Endothelial cell of umbilical vein (primary cell): ENCODE results near the gene HNRNPC. TPM values are rescaled to one million over a fixed set of nuclear protein-coding genes. Genes with fewer than 3 reads are reported as not detected.

Experiments
- BruUV-seq: library from RNA; stranded (reverse); fragments of 400-500 nt; replicated peaks from 2 replicates; lab custom pipeline; 2021; lab: Mats Ljungman, UMichigan
- CTCF ChIA-PET: fragments of 300-600, 350-600 bp; sonication (Branson Sonifier 250); formaldehyde crosslinking; loops from one replicate; lab custom pipeline; 2021; ENCODE audit warnings: antibody characterized with exemption, inconsistent platforms; lab: Charles Lee
- POLR2A ChIA-PET: fragments of 300-600, 350-600 bp; sonication (Branson Sonifier 250); formaldehyde crosslinking; loops from one replicate; lab custom pipeline; 2021; ENCODE audit warnings: antibody characterized with exemption, inconsistent platforms; lab: Charles Lee
- DNase-seq: peaks from one replicate; pipeline ENCODE4 v3.0.0-alpha.2; 2011; ENCODE audit warnings: low read depth, low spot score
- FAIRE-seq: peaks from 2 replicates; lab custom pipeline; 2011; peaks lifted over from hg19 to GRCh38; lab: Jason Lieb, UNC
- H2AFZ ChIP-seq: 2 replicates; pipeline ENCODE4 v1.6.0; 2012; ENCODE audit warnings: low read depth, low read length, control low read depth, inconsistent platforms
- H3K27ac ChIP-seq: 2 replicates; pipeline ENCODE4 v1.5.1; 2011; ENCODE audit warnings: low read depth, mild to moderate bottlenecking, control low read depth, low read length, moderate library complexity; ENCODE audit not compliant: insufficient read depth
- H3K27me3 ChIP-seq, 2 experiments: 2 replicates each; pipeline versions ENCODE4 v1.6.0 to v1.6.1; 2011; ENCODE audit warnings: low read length in 2 of 2, mixed read lengths in 1 of 2; ENCODE audit not compliant: control insufficient read depth in 2 of 2, insufficient read depth in 2 of 2
- H3K36me3 ChIP-seq, 2 experiments: 2 replicates in 1 of 2; 3 replicates in 1 of 2; pipeline ENCODE4 v1.5.1; 2011; ENCODE audit warnings: low read length in 2 of 2, mild to moderate bottlenecking in 1 of 2, moderate library complexity in 1 of 2; ENCODE audit not compliant: control insufficient read depth in 2 of 2, insufficient read depth in 2 of 2; ENCODE audit errors: extremely low read depth in 1 of 2
- H3K4me1 ChIP-seq: 3 replicates; pipeline ENCODE4 v1.5.1; 2011; ENCODE audit warnings: mild to moderate bottlenecking, low read length; ENCODE audit not compliant: control insufficient read depth, insufficient read depth; ENCODE audit errors: extremely low read depth
- H3K4me2 ChIP-seq: 2 replicates; pipeline ENCODE4 v1.6.1; 2011; ENCODE audit warnings: low read length, control low read depth, mixed read lengths; ENCODE audit not compliant: insufficient read depth
- H3K4me3 ChIP-seq, 3 experiments: fragments of 200-600 bp in 1 of 3; sonication (generic), shearing (Covaris generic) in 1 of 3; replicated peaks in 1 of 3; 2 replicates each; pipeline ENCODE4 v1.5.1; 2011 to 2016; ENCODE audit warnings: control low read depth in 3 of 3, low read length in 3 of 3, mild to moderate bottlenecking in 2 of 3, inconsistent platforms in 1 of 3, low read depth in 1 of 3, moderate library complexity in 1 of 3; ENCODE audit not compliant: insufficient read depth in 1 of 3
- H3K79me2 ChIP-seq: 2 replicates; pipeline ENCODE4 v1.6.0; 2012; ENCODE audit warnings: low read length, inconsistent platforms; ENCODE audit not compliant: control insufficient read depth, insufficient read depth
- H3K9ac ChIP-seq: replicated peaks from 2 replicates; pipeline ENCODE3; 2011; ENCODE audit warnings: low read length, control low read depth; ENCODE audit not compliant: insufficient read depth; ENCODE audit errors: extremely low read depth
- H3K9me1 ChIP-seq: replicated peaks from 3 replicates; pipeline ENCODE4 v1.6.0; 2011; ENCODE audit warnings: mild to moderate bottlenecking, low read length; ENCODE audit not compliant: control insufficient read depth, insufficient read depth; ENCODE audit errors: extremely low read depth
- H3K9me3 ChIP-seq: replicated peaks from 2 replicates; pipeline ENCODE4 v1.5.1; 2012; ENCODE audit warnings: low read length, inconsistent platforms; ENCODE audit not compliant: control insufficient read depth, insufficient read depth
- H4K20me1 ChIP-seq: replicated peaks from 2 replicates; pipeline ENCODE3; 2011; ENCODE audit warnings: mild to moderate bottlenecking, low read length; ENCODE audit not compliant: control insufficient read depth, insufficient read depth; ENCODE audit errors: extremely low read depth
- GATA2 ChIP-seq: IDR thresholded peaks from 2 replicates; pipeline ENCODE4 v1.7.0; 2011; ENCODE audit warnings: low read depth, mild to moderate bottlenecking, moderate library complexity, mixed read lengths, low read length; ENCODE audit not compliant: insufficient read length, insufficient read depth
- JUN ChIP-seq: IDR thresholded peaks from 2 replicates; pipeline ENCODE4 v1.6.1; 2011; ENCODE audit warnings: borderline replicate concordance, low read depth; ENCODE audit not compliant: insufficient read length, insufficient read depth
- dilution Hi-C: fragments of 300-500 bp; cut with MboI; formaldehyde crosslinking; loops from one replicate; pipeline ENCODE4 v1.15.0; 2019; ENCODE audit warnings: low sequenced_read_pairs; ENCODE audit not compliant: extremely low pct_ligation_motif_present
- intact Hi-C: fragments of 100-400 bp; cut with micrococcal nuclease; formaldehyde crosslinking; loops from one replicate; pipeline ENCODE4 v1.10.0; 2022
- polyA plus RNA-seq, 4 experiments: library from polyadenylated mRNA; depleted of rRNA in 3 of 4; stranded (reverse) in 3 of 4; unstranded in 1 of 4; fragments of >200 nt; gene quantifications; 2 replicates each; pipeline versions ENCODE4 v1.2.1 to v1.2.3, GENCODE V29; 2011 to 2012; ENCODE audit warnings: missing spikeins in 1 of 4
- total RNA-seq: library from RNA; stranded (reverse); gene quantifications from 2 replicates; pipeline ENCODE4 v1.2.3, GENCODE V29; 2021

The HNRNPC gene
- total and polyA plus RNA-seq, 2 donors (not counting 3 experiments of a cell fraction or from before 2014, with no cell fraction given), result 531 to 674 TPM

DNA sequence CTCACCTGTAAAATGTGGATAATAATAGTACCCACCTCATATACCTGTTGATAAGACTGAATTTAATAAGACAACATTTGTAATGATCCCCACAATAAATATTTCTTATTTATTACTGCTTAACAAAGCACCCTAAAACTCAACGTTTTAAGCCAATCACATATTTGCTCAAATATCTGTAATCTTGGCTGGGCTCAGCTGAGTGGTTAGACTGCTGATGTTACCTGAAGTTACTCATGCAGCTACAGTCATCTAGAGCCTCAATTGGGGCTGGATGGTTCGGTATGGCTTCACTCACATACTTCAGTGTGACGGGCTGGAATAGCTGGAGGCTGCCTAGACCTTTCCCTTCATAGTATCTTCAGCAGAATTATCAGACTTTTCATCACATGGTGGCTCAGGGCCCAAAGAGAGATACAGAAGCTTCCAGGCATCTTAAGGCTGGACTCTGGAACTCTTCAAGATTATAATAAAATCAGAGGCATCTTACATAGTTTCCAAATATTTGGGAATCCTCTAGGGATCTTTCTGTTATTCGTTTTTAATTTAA lies 109.1 kb downstream of the HNRNPC start:
- POLR2A ChIA-PET, result no interaction called here

More for the DNA sequence above, 109.1 kb downstream of the HNRNPC start:
- Histone ChIP-seq H3K36me3 (no peaks in the 10 kb centered on the region), H3K9me1 (no peaks in the 10 kb centered on the region), H3K79me2 (no peaks in the 10 kb centered on the region), H3K27me3 (peaks cover 8 to 23% of the 10 kb centered on the region in 2 experiments), H3K4me1 (no peaks in the 10 kb centered on the region), H2AFZ (no peak overlapping the region), H3K4me2 (no peak overlapping the region), H3K4me3 (no peak overlapping the region), H4K20me1 (no peaks in the 10 kb centered on the region), H3K9me3 (no peaks in the 10 kb centered on the region), H3K9ac (no peak overlapping the region), H3K27ac (no peak overlapping the region)
- CTCF ChIA-PET, result no interaction called here
- DNase-seq (no peak), FAIRE-seq (no peak)
- BruUV-seq, result no TSS peak
- dilution Hi-C loops (no loop called here), intact Hi-C loops (no loop called here)
- TF ChIP-seq GATA2, result no peak
- no peak for TF ChIP-seq JUN

Other genes starting within 250 kb of the HNRNPC start
- gene NDRG2, start 244.4 kb downstream of the HNRNPC start, total RNA-seq, result not detected in 2 replicates
- gene NDRG2, start 244.4 kb downstream of the HNRNPC start, polyA plus RNA-seq, result 0.37 and 0.54 TPM in 2 replicates
- gene TPPP2, start 239.2 kb downstream of the HNRNPC start, total RNA-seq, result not detected in 2 replicates
- gene TPPP2, start 239.2 kb downstream of the HNRNPC start, polyA plus RNA-seq, result not detected in 2 replicates
- not detected in 2 replicates for gene RNASE13, start 234.6 kb downstream of the HNRNPC start, total RNA-seq
- not detected in 2 replicates for gene RNASE13, start 234.6 kb downstream of the HNRNPC start, polyA plus RNA-seq
- gene RNASE7, start 227.1 kb downstream of the HNRNPC start, total RNA-seq, result not detected in 2 replicates
- gene RNASE7, start 227.1 kb downstream of the HNRNPC start, polyA plus RNA-seq, result not detected in 2 replicates
- not detected in 2 replicates for gene RNASE8, start 211.6 kb downstream of the HNRNPC start, total RNA-seq
- not detected in 2 replicates for gene RNASE8, start 211.6 kb downstream of the HNRNPC start, polyA plus RNA-seq
- gene ARHGEF40, start 199.1 kb downstream of the HNRNPC start, total RNA-seq, result 1.9 and 2.6 TPM in 2 replicates
- 19.9 and 30.4 TPM in 2 replicates for gene ARHGEF40, start 199.1 kb downstream of the HNRNPC start, polyA plus RNA-seq
- gene ZNF219, start 170.8 kb downstream of the HNRNPC start, total RNA-seq, result 12.8 and 15.2 TPM in 2 replicates
- 13.2 and 21.2 TPM in 2 replicates for gene ZNF219, start 170.8 kb downstream of the HNRNPC start, polyA plus RNA-seq
- not detected in 2 replicates for gene TMEM253, start 168.4 kb downstream of the HNRNPC start, total RNA-seq
- gene TMEM253, start 168.4 kb downstream of the HNRNPC start, polyA plus RNA-seq, result 0.14 and 0.25 TPM in 2 replicates
- gene OR5AU1, start 113.4 kb downstream of the HNRNPC start, total RNA-seq, result not detected in 2 replicates
- not detected in 2 replicates for gene OR5AU1, start 113.4 kb downstream of the HNRNPC start, polyA plus RNA-seq
- gene RPGRIP1, start 10.6 kb upstream of the HNRNPC start, total RNA-seq, result not detected in 2 replicates
- gene RPGRIP1, start 10.6 kb upstream of the HNRNPC start, polyA plus RNA-seq, result not detected in 2 replicates
- 94.2 and 100 TPM in 2 replicates for gene SUPT16H, start 114.6 kb upstream of the HNRNPC start, total RNA-seq
- gene SUPT16H, start 114.6 kb upstream of the HNRNPC start, polyA plus RNA-seq, result 45.2 and 53.1 TPM in 2 replicates
- 86.7 and 94.3 TPM in 2 replicates for gene CHD8, start 186.7 kb upstream of the HNRNPC start, total RNA-seq
- 52.3 and 55.2 TPM in 2 replicates for gene CHD8, start 186.7 kb upstream of the HNRNPC start, polyA plus RNA-seq
- 29.1 and 30.6 TPM in 2 replicates for gene RAB2B, start 207.5 kb upstream of the HNRNPC start, total RNA-seq
- 26.8 and 27.9 TPM in 2 replicates for gene RAB2B, start 207.5 kb upstream of the HNRNPC start, polyA plus RNA-seq
- gene TOX4, start 207.8 kb upstream of the HNRNPC start, total RNA-seq, result 63.2 and 67.4 TPM in 2 replicates
- gene TOX4, start 207.8 kb upstream of the HNRNPC start, polyA plus RNA-seq, result 78.2 and 78.4 TPM in 2 replicates
- 63.1 and 65.0 TPM in 2 replicates for gene METTL3, start 241.9 kb upstream of the HNRNPC start, total RNA-seq
- gene METTL3, start 241.9 kb upstream of the HNRNPC start, polyA plus RNA-seq, result 80.2 and 85.3 TPM in 2 replicates